NT2/D1 (cell line): ENCODE measurements around the gene SLIT3.

ENCODE experiments used
- SUZ12 ChIP-seq: IDR thresholded peaks from 2 replicates; pipeline ENCODE4 v1.6.1; 2011; ENCODE audit not compliant: insufficient read length, insufficient read depth; ENCODE audit errors: extremely low read depth
- YY1 ChIP-seq: IDR thresholded peaks from 2 replicates; pipeline ENCODE4 v1.6.1; 2011; ENCODE audit not compliant: insufficient read length, insufficient read depth
- ZNF274 ChIP-seq: IDR thresholded peaks from 2 replicates; pipeline ENCODE4 v1.6.1; 2011; ENCODE audit warnings: mild to moderate bottlenecking, low read depth, low read length

- TF ChIP-seq YY1 (no peak), ZNF274 (no peak), SUZ12 (no peak)
These were observed 100.7 kb downstream of the SLIT3 start for GRCh38 chr5:169200125-169200778.
